Immature natural killer cell (primary cell): Measurements from ENCODE around the gene SYT8. TPM values are rescaled to one million over a fixed set of nuclear protein-coding genes. Genes with fewer than 3 reads are reported as not detected.
"Not testable (repeated sequence)": the region's sequence is repeated elsewhere in the genome, so short reads cannot be mapped to it uniquely, and the experiment has no call there.

ENCODE experiments used
- DNase-seq, 3 donors: peaks; one replicate each; pipeline ENCODE4 v3.0.0; 2022; ENCODE audit warnings: mixed read lengths in 1 of 3
- H3K27ac Mint-ChIP-seq, 6 donors: one replicate each; pipeline ENCODE4 v1.8.0; 2020; ENCODE audit warnings: mixed read lengths in 6 of 6, mild to moderate bottlenecking in 5 of 6, inconsistent platforms in 4 of 6, moderate library complexity in 3 of 6
- H3K27me3 Mint-ChIP-seq, 3 donors: one replicate each; pipeline ENCODE4 v1.8.0; 2020 to 2021; ENCODE audit warnings: low read depth in 3 of 3, mild to moderate bottlenecking in 3 of 3, mixed read lengths in 3 of 3, moderate library complexity in 3 of 3, inconsistent platforms in 1 of 3
- H3K36me3 Mint-ChIP-seq, 3 donors: one replicate each; pipeline ENCODE4 v1.8.0; 2020; ENCODE audit warnings: mixed read lengths in 3 of 3, inconsistent platforms in 2 of 3, mild to moderate bottlenecking in 2 of 3
- H3K4me1 Mint-ChIP-seq, 2 donors: one replicate each; pipeline ENCODE4 v1.8.0; 2020; ENCODE audit warnings: inconsistent platforms in 2 of 2, mild to moderate bottlenecking in 2 of 2, mixed read lengths in 2 of 2, moderate library complexity in 1 of 2
- H3K4me3 Mint-ChIP-seq, 5 donors: one replicate each; pipeline ENCODE4 v1.8.0; 2020; ENCODE audit warnings: mild to moderate bottlenecking in 5 of 5, mixed read lengths in 5 of 5, inconsistent platforms in 3 of 5, moderate library complexity in 3 of 5
- H3K9me3 Mint-ChIP-seq, 6 donors: one replicate each; pipeline ENCODE4 v1.8.0; 2020; ENCODE audit warnings: mild to moderate bottlenecking in 6 of 6, mixed read lengths in 6 of 6, inconsistent platforms in 4 of 6, moderate library complexity in 3 of 6
- polyA plus RNA-seq, 3 donors: library from polyadenylated mRNA; unstranded; fragments of 300-500 nt; fragmentation: Illumina TruSeq; gene quantifications; one replicate each; pipeline ENCODE4 v1.2.3, GENCODE V29; 2021

The SYT8 gene
- polyA plus RNA-seq, 3 donors from 2014 or later, result not detected

- peak overlapping the region in 1 of 6 donors; percentile 11 for H3K27ac Mint-ChIP-seq
- H3K36me3 Mint-ChIP-seq, result no peaks in the 10 kb centered on the region
- H3K27me3 Mint-ChIP-seq, result peaks cover 4 to 15% (median 14%) of the 10 kb centered on the region in 3 donors
- peaks cover 51 to 70% of the 10 kb centered on the region in 2 donors for H3K4me1 Mint-ChIP-seq
- no peak for DNase-seq
- no peak overlapping the region for H3K4me3 Mint-ChIP-seq
- H3K9me3 Mint-ChIP-seq, result no peaks in the 10 kb centered on the region
These were observed 32.6 kb downstream of the SYT8 start for GRCh38 chr11:1867381-1867780.

- DNase-seq, result no peak
- Mint-ChIP-seq H3K36me3 (no peaks in the 10 kb centered on the region), H3K9me3 (no peaks in the 10 kb centered on the region), H3K27ac (peak overlapping the region in 2 of 6 donors; percentile 29 to 58), H3K27me3 (peaks cover 4 to 17% (median 14%) of the 10 kb centered on the region in 3 donors), H3K4me1 (peaks cover 59 to 77% of the 10 kb centered on the region in 2 donors), H3K4me3 (peak overlapping the region in 1 of 5 donors; percentile 13)
These were observed 33.4 kb downstream of the SYT8 start for GRCh38 chr11:1868056-1868635.

- peak in 2 of 3 donors; percentile 39 to 41 for DNase-seq
- H3K27me3 Mint-ChIP-seq, result peaks cover 4 to 19% (median 14%) of the 10 kb centered on the region in 3 donors
- H3K4me1 Mint-ChIP-seq, result peaks cover 60 to 81% of the 10 kb centered on the region in 2 donors
- H3K27ac Mint-ChIP-seq, result peak overlapping the region in 5 of 6 donors; percentile 64 to 82 (median 79)
- no peaks in the 10 kb centered on the region for H3K9me3 Mint-ChIP-seq
- H3K4me3 Mint-ChIP-seq, result peak overlapping the region; percentile 24 to 64 (median 59)
- H3K36me3 Mint-ChIP-seq, result no peaks in the 10 kb centered on the region
These were observed 34.0 kb downstream of the SYT8 start for GRCh38 chr11:1868636-1869291.

- peaks cover 4 to 15% (median 14%) of the 10 kb centered on the region in 3 donors for H3K27me3 Mint-ChIP-seq
These were observed 34.9 kb downstream of the SYT8 start for GRCh38 chr11:1869427-1870325.

GRCh38 chr11:1870326-1870696 is 35.5 kb downstream of the SYT8 start:
- Mint-ChIP-seq H3K4me1 (peaks cover 63 to 74% of the 10 kb centered on the region in 2 donors), H3K36me3 (no peaks in the 10 kb centered on the region), H3K4me3 (peak overlapping the region; percentile 77 to 89 (median 85)), H3K27ac (peak overlapping the region; percentile 74 to 96 (median 92)), H3K27me3 (peaks cover 3 to 15% (median 14%) of the 10 kb centered on the region in 3 donors), H3K9me3 (no peaks in the 10 kb centered on the region)
- no peak for DNase-seq

More at GRCh38 chr11:1869427-1870325, 34.9 kb downstream of the SYT8 start:
- Mint-ChIP-seq H3K4me1 (peaks cover 60 to 76% of the 10 kb centered on the region in 2 donors), H3K36me3 (no peaks in the 10 kb centered on the region), H3K9me3 (no peaks in the 10 kb centered on the region), H3K27ac (peak overlapping the region; percentile 72 to 96 (median 86)), H3K4me3 (peak overlapping the region; percentile 54 to 89 (median 85))
- DNase-seq, result no peak

GRCh38 chr11:1870721-1871466 is 36.1 kb downstream of the SYT8 start:
- DNase-seq, result peak; percentile 67 to 79 (median 73)
- Mint-ChIP-seq H3K9me3 (no peaks in the 10 kb centered on the region), H3K27ac (peak overlapping the region; percentile 74 to 96 (median 92)), H3K4me1 (peaks cover 60 to 70% of the 10 kb centered on the region in 2 donors), H3K4me3 (peak overlapping the region; percentile 77 to 89 (median 85)), H3K36me3 (no peaks in the 10 kb centered on the region), H3K27me3 (peaks cover 2 to 15% (median 12%) of the 10 kb centered on the region in 3 donors)

GRCh38 chr11:1871531-1871930 is 36.7 kb downstream of the SYT8 start:
- DNase-seq, result no peak
- peaks cover 2 to 13% (median 12%) of the 10 kb centered on the region in 3 donors for H3K27me3 Mint-ChIP-seq
- H3K4me3 Mint-ChIP-seq, result peak overlapping the region; percentile 20 to 89 (median 85)
- H3K27ac Mint-ChIP-seq, result peak overlapping the region; percentile 53 to 96 (median 92)
- H3K9me3 Mint-ChIP-seq, result no peaks in the 10 kb centered on the region
- H3K4me1 Mint-ChIP-seq, result peaks cover 56 to 74% of the 10 kb centered on the region in 2 donors
- H3K36me3 Mint-ChIP-seq, result no peaks in the 10 kb centered on the region

GRCh38 chr11:1872267-1872985 is 37.6 kb downstream of the SYT8 start:
- no peak for DNase-seq
- H3K27me3 Mint-ChIP-seq, result peaks cover 2 to 12% (median 12%) of the 10 kb centered on the region in 3 donors
- peaks cover 56 to 72% of the 10 kb centered on the region in 2 donors for H3K4me1 Mint-ChIP-seq

GRCh38 chr11:1873048-1873812 is 38.4 kb downstream of the SYT8 start:
- H3K27me3 Mint-ChIP-seq, result peaks cover 2 to 12% (median 12%) of the 10 kb centered on the region in 3 donors
- no peaks in the 10 kb centered on the region for H3K9me3 Mint-ChIP-seq
- DNase-seq, result no peak
- peaks cover 51 to 72% of the 10 kb centered on the region in 2 donors for H3K4me1 Mint-ChIP-seq
- no peaks in the 10 kb centered on the region for H3K36me3 Mint-ChIP-seq
- peak overlapping the region in 3 of 5 donors; percentile 27 to 59 (median 53) for H3K4me3 Mint-ChIP-seq
- H3K27ac Mint-ChIP-seq, result peak overlapping the region; percentile 49 to 89 (median 79)

More at GRCh38 chr11:1872267-1872985, 37.6 kb downstream of the SYT8 start:
- peak overlapping the region; percentile 59 to 89 (median 77) for H3K27ac Mint-ChIP-seq
- H3K4me3 Mint-ChIP-seq, result peak overlapping the region; percentile 20 to 89 (median 59)
- H3K9me3 Mint-ChIP-seq, result no peaks in the 10 kb centered on the region
- no peaks in the 10 kb centered on the region for H3K36me3 Mint-ChIP-seq

- H3K4me3 Mint-ChIP-seq, result peak overlapping the region in 2 of 5 donors; percentile 27 to 53
- peaks cover 50 to 71% of the 10 kb centered on the region in 2 donors for H3K4me1 Mint-ChIP-seq
- H3K27me3 Mint-ChIP-seq, result peaks cover 2 to 12% (median 12%) of the 10 kb centered on the region in 3 donors
- not testable (repeated sequence) for DNase-seq, H3K36me3 Mint-ChIP-seq, H3K9me3 Mint-ChIP-seq
- peak overlapping the region in 3 of 6 donors; percentile 40 to 84 (median 57) for H3K27ac Mint-ChIP-seq
These were observed 39.0 kb downstream of the SYT8 start for GRCh38 chr11:1873813-1874150.

GRCh38 chr11:1874441-1875092 is 39.8 kb downstream of the SYT8 start:
- not testable (repeated sequence) for H3K27me3 Mint-ChIP-seq, H3K9me3 Mint-ChIP-seq, H3K4me3 Mint-ChIP-seq, H3K36me3 Mint-ChIP-seq, DNase-seq
- H3K27ac Mint-ChIP-seq, result peak overlapping the region in 1 of 6 donors; percentile 40
- peaks cover 42 to 67% of the 10 kb centered on the region in 2 donors for H3K4me1 Mint-ChIP-seq
